Measurements from ENCODE around the gene ERG. TPM values are rescaled to one million over a fixed set of nuclear protein-coding genes. Genes with fewer than 3 reads are reported as not detected.

The ERG gene
- total and polyA plus RNA-seq, 2 of the 8 experiments (the other 6 are each of a cell fraction or from before 2014, with no cell fraction given), result 1.0 to 3.0 TPM

GRCh38 chr21:38404177-38404576 lies 94.1 kb downstream of the ERG start:
- POLR2A ChIA-PET (ENCODE audit: partially characterized antibody), result no interaction called here
- Histone ChIP-seq H3K27ac (ENCODE audit: low read depth, low read length) (no peak overlapping the region), H3K36me3 (ENCODE audit: control insufficient read depth in 2 of 4, insufficient read depth in 4 of 4, low read length in 3 of 4) (no peaks in the 10 kb centered on the region), H3K4me3 (ENCODE audit: extremely low read depth in 1 of 4, insufficient read depth in 2 of 4, low read depth in 3 of 4, low read length in 4 of 4) (no peak overlapping the region), H2BK15ac (ENCODE audit: low read length) (no peak overlapping the region), H4K20me1 (replicated peaks in 1 of 2; ENCODE audit: control insufficient read depth in 1 of 2, insufficient read depth in 2 of 2, low read length in 2 of 2) (no peaks in the 10 kb centered on the region), H4K8ac (ENCODE audit: extremely low read depth, insufficient read depth, low read length) (no peak overlapping the region; the same call in 1 of the 2 replicates), H3K4me1 (replicated peaks in 1 of 4; ENCODE audit: control insufficient read depth in 3 of 4, insufficient read depth in 4 of 4, low read length in 3 of 4) (peaks cover 0 to 5% (median 2%) of the 10 kb centered on the region in 4 experiments; a peak in 1 of 7 replicates), H3K14ac (ENCODE audit: insufficient read length) (no peak overlapping the region), H3K23ac (ENCODE audit: insufficient read length) (no peak overlapping the region), H2BK5ac (ENCODE audit: low read depth, low read length) (no peak overlapping the region), H2BK12ac (ENCODE audit: low read depth, low read length) (no peak overlapping the region), H3K9me3 (ENCODE audit: insufficient read depth in 2 of 2, low read depth in 1 of 2, low read length in 1 of 2) (peaks cover 0 to 3% of the 10 kb centered on the region in 2 experiments; a peak in 1 of 4 replicates), H3K4ac (replicated peaks; ENCODE audit: insufficient read length, low read depth, low read length) (no peak overlapping the region), H4K5ac (ENCODE audit: insufficient read length, low read depth, low read length) (no peak overlapping the region), H4K91ac (replicated peaks; ENCODE audit: insufficient read length, low read length) (no peak overlapping the region), H3K79me1 (ENCODE audit: low read depth, low read length) (no peaks in the 10 kb centered on the region), H3K18ac (ENCODE audit: extremely low read depth, low read length) (no peak overlapping the region), H2BK120ac (replicated peaks; ENCODE audit: low read depth, low read length) (no peak overlapping the region), H3K27me3 (replicated peaks in 1 of 4; ENCODE audit: control insufficient read depth in 3 of 4, extremely low read depth in 1 of 4, insufficient read depth in 3 of 4, low read length in 3 of 4) (no peaks in the 10 kb centered on the region), H2AFZ (ENCODE audit: low read length) (no peak overlapping the region), H3K4me2 (ENCODE audit: insufficient read depth in 1 of 2, low read depth in 2 of 2, low read length in 2 of 2) (no peak overlapping the region), H3K9ac (replicated peaks in 1 of 4; ENCODE audit: extremely low read depth in 1 of 4, low read depth in 3 of 4, low read length in 3 of 4) (no peak overlapping the region), H3K79me2 (ENCODE audit: control insufficient read depth in 1 of 2, insufficient read depth in 2 of 2, low read length in 2 of 2) (no peaks in the 10 kb centered on the region), H3K56ac (replicated peaks; ENCODE audit: insufficient read length, low read depth, low read length) (no peak overlapping the region), H2AK5ac (ENCODE audit: low read depth, low read length) (no peak overlapping the region), H2BK20ac (ENCODE audit: low read length) (no peak overlapping the region), H3K23me2 (ENCODE audit: low read depth, low read length) (no peaks in the 10 kb centered on the region)
- DNase-seq (ENCODE audit: low read depth in 1 of 2, low spot score in 2 of 2) (no peak), FAIRE-seq (no peak)
- WGBS, 2 experiments (ENCODE audit: extremely low coverage in 1 of 2, insufficient coverage in 1 of 2, insufficient read length in 1 of 2, insufficient replicate concordance in 2 of 2, low coverage in 1 of 2, low lambda C conversion rate in 2 of 2, missing lambda C conversion rate in 1 of 2), result 83% methylated on average over 9 of the region's 9 CpGs; no CpG with 5 or more reads in 1 of the 2 experiments
- CTCF ChIA-PET (ENCODE audit: partially characterized antibody), result interaction anchor here (0.7 to 2.8 kb wide), 4 partner anchors 11 to 829 kb away, joined by 3 to 7 read pairs (median 4); no protein-coding TSS in a partner anchor
- no peak for TF ChIP-seq RNF2 (IDR thresholded peaks at IDR 0.05; ENCODE audit: borderline replicate concordance, low read depth, low read length, missing control alignments, poor library complexity, severe bottlenecking)
- TF ChIP-seq BCL11A (IDR thresholded peaks at IDR 0.05; ENCODE audit: low read depth in 2 of 2, low read length in 2 of 2), result no peak
- TF ChIP-seq POLR2A (IDR thresholded peaks at IDR 0.05; ENCODE audit: control extremely low read depth in 1 of 2, low read depth in 2 of 2, low read length in 2 of 2), result no peak
- TF ChIP-seq GABPA (IDR thresholded peaks at IDR 0.05; ENCODE audit: borderline replicate concordance, insufficient read depth, low read length), result no peak
- no peak for TF ChIP-seq HDAC6 (IDR thresholded peaks at IDR 0.05; ENCODE audit: low read depth, low read length)
- TF ChIP-seq SRF (IDR thresholded peaks at IDR 0.05; ENCODE audit: low read depth, low read length), result no peak
- no peak for TF ChIP-seq CHD2 (IDR thresholded peaks at IDR 0.05; ENCODE audit: low read length)
- TF ChIP-seq USF2 (IDR thresholded peaks at IDR 0.05; ENCODE audit: low read length), result no peak
- peak in 1 of 3 experiments; percentile 0; a peak in 1 of 4 replicates for TF ChIP-seq CTCF (IDR thresholded peaks at IDR 0.05; ENCODE audit: control extremely low read depth in 1 of 3, insufficient read depth in 1 of 3, low read depth in 1 of 3, low read length in 3 of 3)

Measured in H1 (cell line).